HS-27A (cell line): Measurements from ENCODE around the gene SERPINF2.
"Not testable (repeated sequence)": the region's sequence is repeated elsewhere in the genome, so short reads cannot be mapped to it uniquely, and the experiment has no call there.

Experiments
- DNase-seq: peaks from one replicate; pipeline ENCODE4 v3.0.0-alpha.2; 2012; ENCODE audit warnings: low read depth, missing footprints

SERPINF2 gene

DNA sequence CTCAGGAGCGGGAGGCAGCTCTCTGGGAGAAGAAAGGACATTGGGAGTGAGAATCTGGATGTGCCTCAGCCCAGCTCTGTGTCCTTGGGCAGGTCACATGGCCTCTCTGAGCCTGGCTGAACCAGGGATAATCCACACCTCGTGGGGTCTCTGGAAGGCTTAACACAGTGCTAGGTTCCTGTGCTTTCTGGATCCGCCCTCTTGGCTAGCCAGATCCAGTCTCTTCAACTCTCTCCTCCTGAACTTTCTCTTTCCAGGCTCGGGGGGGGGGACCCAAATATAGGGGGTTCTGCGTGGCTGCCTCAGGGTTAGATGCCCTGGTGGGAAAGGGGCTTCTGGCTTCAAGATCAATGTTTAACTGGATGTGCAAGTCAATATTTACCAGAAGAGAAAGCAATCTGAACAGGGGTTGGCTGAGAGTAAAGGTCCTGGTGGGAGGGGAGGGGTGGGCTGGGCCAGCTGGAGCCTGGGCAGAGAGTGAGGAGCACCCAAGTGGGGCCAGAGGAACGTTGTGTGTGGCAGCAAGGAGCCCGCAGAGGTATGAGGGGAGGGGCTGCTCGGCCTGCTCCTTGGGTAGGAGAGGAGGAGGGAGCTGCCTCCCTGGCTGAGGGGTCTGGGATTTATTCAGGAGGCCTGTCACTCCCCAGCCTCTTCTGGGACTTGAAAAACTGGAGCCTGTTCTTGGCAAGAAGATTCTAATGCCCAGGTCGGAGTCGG lies at the start of gene SERPINF2:
SERPINF2 (plus strand) TSS at position 501 of the 717 bp plus-strand sequence. CDS start 2,125 bp downstream, outside the sequence.
- DNase-seq = no peak

DNA sequence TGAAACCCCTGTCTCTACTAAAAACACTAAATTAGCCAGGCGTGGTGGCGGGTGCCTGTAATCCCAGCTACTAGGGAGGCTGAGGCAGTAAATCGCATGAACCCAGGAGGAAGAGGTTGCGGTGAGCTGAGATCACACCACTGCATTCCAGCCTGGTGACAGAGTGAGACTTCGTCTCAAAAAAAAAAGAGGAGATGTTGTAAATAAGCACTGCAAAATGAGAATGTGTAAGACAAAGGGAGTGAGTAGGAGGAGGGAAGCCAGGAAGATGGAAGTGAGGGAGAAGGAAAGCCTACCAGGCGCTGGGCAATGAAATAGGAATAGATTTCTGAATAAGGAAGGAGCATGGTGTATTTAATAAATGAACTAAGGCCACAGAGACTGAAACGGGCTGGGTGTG lies 49.3 kb upstream of the SERPINF2 start:
- no peak for DNase-seq

DNA sequence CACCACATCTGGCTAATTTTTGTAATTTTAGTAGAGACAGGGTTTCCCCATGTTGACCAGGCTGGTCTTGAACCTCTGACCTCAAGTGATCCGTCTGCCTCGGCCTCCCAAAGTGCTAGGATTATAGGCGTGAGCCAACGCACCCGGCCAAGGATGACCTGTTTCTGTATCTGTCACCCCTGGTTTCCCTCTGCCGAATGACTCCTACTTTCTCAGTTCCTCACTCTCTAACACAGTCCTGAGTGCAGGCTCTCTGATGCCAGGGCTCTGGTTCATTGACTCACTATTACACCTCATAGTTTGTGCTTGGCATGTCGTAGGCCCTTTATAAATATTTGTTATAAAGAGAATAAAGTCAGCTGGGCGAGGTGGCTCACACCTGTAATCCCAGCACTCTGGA lies 47.3 kb upstream of the SERPINF2 start:
- no peak for DNase-seq

DNA sequence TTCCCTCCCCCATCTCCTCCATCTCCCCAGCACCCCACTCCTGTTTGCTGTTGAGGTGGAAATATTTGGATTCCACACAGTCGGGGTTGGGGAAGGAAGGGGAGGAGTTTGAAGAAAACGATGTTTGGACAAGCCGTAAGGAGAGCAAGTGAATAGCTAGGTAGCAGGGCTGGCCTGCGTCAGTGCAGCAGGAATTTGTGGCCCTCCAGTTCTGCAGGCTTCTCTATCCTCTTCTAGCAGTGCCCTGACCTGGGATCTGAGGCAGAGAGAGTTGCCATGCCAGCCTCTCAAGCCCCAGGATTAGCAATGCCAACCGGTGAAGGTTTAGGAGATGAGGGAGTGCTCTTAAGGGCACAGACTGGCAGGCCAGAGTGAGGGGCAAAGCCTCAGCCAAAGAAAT lies 45.0 kb upstream of the SERPINF2 start:
- no peak for DNase-seq

DNA sequence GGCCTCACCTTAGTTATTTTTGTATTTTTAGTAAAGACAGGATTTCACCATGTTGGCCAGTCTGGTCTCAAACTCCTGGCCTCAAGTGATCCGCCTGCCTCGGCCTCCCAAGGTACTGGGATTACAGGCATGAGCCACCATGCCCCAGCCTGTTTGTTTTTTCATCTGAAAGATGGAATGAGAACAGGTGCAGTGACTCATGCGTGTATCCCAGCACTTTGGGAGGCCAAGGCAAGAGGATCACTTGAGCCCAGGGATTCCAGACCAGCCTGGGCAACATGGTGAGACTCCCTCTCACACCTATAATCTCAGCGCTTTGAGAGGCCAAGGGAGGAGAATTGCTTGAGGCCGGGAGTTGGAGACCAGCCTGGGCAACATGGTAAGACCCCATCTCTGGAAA lies 42.8 kb upstream of the SERPINF2 start:
- not testable (repeated sequence) for DNase-seq

DNA sequence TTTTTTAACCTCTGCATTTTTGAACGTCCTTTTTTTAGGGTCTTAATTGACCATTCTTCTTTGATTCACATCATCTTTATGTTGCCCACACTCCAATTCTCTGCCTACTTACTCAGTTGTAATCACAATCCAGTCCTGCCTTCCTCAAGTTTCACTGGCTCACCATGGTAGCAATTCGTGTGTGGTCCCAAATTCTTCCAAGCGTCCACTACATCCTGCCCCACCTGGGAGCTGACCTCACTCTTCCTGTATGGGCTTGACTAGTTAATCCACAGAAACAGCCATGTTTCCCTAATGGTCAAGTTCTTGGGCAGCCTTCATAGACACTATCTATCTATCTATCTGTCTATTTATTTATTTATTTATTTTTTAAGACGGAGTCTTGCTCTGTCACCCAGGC lies 39.6 kb upstream of the SERPINF2 start:
- no peak for DNase-seq

DNA sequence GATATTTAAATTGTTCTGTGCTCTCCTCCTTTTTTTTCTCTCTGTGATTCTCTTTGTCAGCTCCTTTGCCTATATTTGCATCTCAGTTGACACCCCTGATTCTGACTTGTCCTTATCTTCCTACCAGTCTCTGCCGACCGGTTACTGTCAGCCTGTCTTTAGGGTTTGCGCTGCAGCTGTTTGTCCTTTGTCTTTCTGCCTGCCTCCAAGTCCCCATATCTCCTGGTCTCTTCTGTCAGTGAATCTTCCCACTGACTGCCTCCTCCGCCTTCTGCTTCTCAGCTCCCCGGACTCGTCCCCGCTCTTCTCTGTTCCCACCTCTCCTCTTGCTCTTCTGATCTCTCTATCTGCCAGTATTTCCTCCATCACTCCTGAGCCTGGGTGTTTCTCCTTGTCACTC lies 37.7 kb upstream of the SERPINF2 start:
- DNase-seq = no peak

DNA sequence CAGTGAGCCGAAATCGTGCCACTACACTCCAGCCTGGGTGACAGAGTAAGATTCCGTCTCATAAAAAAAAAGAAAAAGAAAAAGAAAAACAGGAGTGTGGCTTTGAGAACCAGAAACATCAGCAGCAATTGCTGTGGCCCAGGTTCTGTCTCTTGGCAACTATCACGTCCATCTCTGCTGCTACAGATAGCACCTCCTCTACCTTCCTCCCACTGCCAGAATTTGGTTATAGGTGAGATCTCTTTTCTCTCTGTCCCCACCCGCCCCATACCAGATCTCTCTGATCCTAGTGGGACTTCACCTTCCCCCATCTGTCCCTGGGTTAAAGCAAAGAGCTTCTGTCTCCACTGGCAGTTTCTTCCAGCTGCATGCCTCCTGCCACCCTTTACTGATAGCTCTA lies 35.6 kb upstream of the SERPINF2 start:
- DNase-seq = no peak

DNA sequence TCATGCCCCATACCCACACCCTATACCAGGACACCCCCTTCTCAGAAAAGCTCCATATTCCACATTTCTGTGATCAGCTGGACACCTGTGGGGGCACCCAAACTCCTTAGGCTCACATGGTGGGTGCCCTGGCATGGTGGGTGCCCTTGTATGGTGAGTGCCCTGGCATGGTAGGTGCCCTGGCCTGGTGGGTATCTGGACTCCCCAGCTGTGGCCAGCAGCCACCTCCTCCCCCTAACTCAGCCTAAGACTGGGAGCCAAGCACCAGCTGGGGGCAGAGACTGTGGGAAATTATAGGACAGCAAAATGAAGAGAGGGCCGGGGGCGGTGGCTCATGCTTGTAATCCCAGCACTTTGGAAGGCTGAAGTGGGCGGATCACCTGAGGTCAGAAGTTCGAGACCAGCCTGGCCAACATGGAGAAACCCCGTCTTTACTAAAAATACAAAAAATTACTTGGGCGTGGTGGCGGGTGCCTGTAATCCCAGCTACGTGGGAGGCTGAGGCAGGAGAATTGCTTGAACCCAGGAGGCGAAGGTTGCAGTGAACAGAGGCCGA lies 33.8 kb upstream of the SERPINF2 start:
- DNase-seq = not testable (repeated sequence)

DNA sequence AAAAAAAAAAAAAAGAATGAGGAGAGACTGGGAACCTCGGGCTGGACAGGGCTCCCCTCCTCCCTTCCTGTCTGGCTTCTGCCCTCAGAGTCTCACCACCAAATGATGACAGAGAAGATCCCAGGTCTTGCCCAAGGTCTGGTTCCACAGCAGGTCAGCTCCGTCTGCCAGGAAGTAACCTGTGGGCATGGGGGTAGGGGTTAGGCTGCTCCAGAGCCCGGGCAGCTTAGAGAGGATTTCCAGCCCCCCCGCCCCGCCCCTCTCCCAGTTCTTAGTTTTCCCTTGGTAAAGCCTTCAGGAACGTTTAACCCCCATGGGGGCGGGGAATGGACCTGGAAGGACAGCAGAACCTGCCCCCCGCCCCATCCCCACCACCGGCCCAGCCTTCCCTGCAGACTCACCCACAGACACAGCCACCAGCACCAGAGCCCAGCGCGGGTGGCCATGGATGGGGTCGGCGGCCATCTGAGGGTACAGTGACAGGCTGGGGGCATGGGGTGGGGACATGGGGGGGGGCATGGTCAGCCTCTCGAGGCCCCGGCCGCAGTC lies 33.2 kb upstream of the SERPINF2 start:
- no peak for DNase-seq

DNA sequence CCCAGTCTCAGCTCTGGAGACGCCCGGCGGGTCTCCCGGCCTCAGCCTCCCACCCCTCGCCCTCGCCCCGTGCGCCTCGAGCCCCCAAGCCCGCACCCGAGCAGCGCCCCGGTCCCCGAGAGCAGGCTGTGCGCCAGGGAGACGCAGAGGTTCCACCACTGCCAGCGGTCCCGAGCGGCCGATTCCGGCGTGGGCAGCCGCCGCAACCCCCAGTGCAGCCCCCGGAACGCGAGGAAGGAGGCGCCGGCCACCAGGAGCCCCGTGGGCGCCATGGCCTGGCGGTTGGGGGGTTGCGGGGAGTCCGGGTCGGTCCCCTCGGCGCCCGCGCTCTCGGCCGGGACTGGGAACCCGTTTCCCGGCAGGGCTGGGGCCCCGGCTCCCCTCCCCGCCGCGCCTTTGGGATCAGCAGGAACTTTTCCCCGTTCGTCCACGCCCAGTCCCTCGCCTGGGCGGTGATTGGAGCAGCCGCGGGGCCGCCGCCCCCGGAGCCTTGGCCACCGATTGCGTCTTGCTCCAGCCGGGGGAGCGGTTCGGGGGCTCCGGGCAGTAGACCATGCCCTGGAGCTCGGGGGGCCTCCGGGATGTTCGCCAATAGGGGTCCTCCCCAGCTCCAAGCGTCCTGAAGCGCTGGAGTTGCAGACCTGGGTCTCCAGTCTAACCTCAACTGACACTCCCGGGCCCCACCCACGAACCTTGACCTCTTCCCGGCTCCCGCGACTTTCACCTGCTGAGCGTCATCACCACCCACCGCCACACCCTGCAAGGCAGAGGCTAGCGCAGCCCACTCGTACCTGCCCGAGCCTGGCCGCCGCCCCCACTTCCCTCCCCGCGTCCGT lies 32.5 kb upstream of the SERPINF2 start, which contains the start of gene TLCD2:
TLCD2 (minus strand) TSS at position 407 of the 836 bp plus-strand sequence; CDS start at position 272, 135 bp downstream.
- DNase-seq = no peak

DNA sequence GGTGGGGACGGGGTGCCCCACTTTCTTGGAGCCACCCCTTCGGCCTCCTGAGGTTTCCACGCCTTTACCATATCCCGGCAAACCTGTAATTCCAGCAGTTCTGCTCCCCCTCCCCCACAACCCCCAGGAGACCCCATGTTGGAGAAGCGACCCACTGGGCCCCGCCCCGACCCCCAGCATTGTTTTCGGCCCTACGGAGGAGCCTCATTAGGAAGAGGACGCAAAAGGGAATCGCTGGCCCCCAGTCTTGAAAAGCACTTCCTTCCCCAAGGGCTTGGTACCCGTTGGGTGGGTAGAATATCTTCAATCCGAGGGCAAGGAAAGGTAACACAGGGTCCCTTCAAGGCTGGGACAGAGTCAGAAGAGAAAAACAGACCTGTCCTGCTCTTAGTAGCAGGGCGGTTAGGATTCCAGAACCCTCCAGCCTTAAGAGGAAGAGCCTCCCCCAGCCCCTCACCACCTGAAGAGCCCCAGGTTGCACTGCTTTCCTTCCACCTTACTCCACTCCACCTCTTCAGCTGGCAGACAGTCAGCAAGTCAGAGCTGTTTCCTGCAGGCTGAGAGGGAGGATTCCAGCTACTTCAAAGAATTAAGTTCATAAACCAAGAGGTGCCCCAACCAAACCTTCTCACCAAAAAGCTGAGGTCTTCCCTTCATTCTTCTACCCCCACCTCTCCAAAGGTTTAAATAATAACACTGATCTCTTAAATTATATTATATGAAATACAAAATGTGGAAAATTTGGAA lies 31.7 kb upstream of the SERPINF2 start:
- no peak for DNase-seq

DNA sequence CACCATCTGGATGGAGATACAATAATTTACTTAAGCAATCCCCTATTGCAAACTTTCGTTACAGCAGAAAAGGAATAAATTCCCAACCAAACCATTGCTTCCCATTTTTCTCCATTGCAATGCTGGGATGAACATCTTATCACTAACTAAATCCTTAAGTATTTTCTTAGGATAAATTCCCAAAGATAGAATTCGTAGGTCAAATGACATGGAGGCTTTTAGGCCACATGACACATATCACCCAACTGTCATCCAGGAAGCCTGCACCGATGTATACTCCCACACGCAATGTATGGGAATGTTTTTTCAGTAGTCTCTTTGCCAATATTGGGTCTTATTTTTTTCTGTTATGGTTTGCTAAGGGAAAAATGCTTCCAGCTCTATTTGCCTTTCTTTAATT lies 30.9 kb upstream of the SERPINF2 start:
- DNase-seq = no peak

DNA sequence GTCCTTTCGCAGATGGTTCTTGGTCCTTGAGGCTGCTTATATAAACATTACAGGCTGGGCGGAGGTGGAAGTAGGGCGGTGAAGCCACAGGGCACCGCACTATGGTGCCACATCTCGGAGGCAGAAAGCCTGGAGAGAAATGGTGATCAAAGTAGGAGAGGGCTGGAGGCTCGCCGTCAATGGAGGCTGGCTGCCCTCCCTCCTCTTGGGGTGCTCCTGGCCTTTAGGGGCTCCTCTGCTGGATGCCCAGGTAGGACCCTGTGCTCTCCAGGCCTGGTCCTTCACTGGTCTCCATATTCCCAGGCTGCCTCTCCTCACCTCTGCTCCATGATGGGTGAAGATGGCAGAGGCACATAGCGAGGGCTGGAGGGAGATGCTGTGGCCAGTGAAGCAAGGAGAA lies 30.4 kb upstream of the SERPINF2 start:
- DNase-seq = no peak

DNA sequence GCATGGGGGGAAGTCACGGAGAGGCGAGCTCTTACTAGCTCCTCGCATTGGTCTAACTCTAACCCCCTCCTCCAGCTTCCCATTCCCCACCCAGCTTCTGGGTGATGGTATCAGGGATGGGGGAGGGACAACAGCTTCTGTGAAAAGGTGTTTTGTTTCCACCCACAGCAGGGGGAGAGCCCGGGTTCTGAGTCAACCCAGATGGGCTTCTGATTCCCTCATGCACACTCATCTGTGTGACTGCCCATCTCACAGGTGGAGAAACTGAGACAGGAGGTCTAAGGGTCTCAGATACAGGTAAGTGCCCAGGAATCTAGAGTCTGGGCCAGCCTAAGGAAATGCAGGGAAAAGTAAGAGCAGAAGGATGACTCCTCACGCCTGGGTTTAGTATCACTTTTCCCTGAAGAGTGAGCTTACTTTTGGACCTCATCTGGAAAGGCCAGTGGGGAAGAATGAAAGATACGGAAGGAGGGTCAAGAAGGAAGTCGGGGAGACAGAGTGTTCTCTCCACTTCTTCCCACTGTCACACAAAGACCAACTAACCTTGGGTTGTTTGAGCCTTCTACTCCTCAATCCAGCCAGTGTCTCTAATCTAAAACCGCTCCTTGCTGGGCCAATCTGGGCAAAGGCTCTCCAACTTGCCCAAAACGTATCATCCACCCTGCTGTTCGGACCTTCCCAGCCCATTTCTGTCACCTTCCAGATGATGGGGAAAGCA lies 29.4 kb upstream of the SERPINF2 start:
- DNase-seq = no peak

DNA sequence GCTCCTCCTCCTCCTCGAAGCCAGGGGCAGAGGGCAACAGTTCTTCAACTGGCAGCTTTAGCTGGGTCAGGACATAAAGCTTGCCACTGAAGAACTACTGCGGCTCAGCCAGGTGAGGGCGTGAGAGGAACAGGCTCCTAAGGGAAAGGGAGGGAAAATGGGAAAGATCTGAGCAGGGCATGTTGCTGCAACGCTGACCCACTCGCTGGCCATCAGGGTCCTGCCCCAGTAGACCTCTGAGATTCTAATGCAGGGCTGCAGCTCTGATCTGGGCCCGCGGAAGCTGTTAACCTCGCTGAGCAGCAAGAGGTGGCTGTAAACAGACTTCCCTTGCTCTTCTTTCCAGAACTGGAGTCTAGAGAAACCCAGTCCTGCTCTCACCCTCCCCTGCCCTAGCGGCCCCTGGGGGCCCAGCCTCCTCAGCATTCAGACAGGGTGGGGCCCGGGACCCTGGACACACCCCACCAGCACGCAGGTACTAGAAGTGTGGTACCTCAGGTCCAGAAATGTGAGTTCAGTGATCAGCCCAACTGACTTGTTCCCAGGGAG lies 28.7 kb upstream of the SERPINF2 start:
- DNase-seq = no peak

DNA sequence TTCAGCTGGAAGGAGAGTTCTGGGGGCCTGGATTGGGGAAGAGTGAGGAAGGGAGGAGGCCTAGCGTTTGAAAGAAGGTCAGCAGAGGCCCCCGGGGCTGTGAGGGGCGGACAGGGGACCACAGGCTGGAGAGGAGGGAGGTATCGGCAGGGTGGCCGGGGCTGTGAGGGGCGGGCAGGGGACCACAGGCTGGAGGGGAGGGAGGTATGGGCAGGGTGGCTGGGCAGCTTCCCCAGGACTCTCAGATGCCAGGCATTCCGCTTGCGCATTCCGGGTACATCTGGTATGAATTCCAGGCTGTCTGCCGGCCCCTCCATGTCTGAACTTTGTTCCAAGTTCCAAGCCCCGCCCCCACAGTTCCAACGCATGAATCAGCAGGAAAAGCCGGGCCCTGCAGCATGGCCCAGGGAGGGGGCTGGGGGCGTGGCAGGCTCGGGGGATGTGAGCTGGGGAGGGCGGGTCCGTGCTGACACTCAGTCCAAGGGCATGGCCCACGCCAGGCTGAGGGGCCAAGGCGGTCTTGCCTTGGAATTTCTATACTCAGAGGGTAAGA lies 28.2 kb upstream of the SERPINF2 start:
- peak; percentile 87 for DNase-seq

DNA sequence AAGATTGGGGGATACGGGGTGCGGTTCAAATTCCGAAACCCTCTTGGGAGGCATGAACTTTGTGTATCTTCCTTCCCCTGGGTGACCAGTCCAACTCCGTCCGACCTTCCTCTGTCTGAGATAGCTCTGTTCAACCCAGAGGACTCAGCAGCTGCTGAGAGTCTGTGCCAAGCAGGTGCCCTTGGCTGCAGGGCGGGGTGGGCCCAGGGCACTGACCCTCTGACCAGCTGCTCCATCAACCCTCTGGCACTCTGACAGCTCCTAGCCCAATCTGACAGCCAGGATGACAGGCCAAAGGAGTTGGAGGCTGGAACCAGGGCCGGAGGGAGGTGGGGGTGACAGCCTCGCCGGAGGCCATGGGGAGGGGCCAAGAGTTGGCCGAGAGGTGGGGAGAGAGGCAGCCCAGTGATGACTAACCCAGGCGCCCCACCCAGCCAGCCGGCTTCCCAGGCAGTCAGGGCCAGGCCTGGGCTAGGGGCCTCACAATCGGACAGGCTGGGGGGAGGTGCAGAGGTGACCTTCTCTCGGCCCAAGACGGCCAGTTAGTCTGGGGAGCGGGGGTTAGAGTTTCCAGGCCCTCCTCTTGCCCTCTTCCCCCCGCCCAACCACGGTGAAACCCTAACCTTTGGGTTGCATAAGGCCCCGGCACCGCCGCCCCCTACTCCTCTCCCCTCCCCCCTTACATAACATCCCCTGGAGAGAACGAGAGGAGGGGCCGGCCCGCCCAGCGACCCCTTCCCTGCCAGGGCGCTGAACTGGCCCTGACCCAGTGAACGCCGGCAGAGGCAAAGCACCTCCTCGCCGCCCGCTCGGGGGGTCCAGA lies 27.5 kb upstream of the SERPINF2 start:
- DNase-seq = peak; percentile 72

DNA sequence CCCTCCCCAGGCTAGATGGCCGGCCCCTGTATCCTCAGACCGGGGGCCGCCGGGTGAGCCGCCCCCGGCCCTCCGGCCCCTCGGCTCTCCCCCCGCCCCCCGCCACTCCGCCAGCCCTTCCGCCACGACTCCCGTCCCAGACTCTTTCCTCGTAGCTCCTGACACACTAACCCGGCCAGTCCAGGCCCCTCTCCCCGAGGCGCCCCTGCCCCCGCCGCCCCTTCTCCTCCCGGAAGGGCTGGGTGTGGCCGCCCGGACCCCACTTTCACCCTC lies 26.9 kb upstream of the SERPINF2 start:
- DNase-seq = no peak
